Central memory CD4-positive, alpha-beta T cell (primary cell): ENCODE data around the gene IGSF5.
"Not testable (repeated sequence)": the region's sequence is repeated elsewhere in the genome, so short reads cannot be mapped to it uniquely, and the experiment has no call there.

Experiments
- DNase-seq: peaks from one replicate; pipeline ENCODE4 v3.0.0; 2022

The IGSF5 gene

DNA sequence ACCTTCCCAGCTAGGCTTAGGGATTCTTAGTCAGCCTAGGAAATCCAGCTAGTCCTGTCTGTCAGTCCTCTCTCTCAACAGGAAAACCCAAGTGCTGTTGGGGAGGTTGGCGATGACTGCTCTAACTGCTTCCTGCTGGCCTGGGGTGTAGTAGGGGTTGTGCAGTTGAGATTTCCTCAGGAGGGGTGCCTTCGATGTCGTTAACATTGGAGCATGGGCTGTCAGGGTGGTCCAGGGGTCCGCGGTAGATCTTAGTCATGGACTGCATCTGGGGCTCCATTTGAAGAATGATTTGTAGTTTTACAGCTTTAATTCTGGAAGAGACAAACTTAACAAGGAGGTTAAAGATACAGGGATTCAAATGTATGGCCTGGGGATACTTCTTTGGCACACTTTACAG, 5.5 kb upstream of the IGSF5 start:
- not testable (repeated sequence) for DNase-seq

GRCh38 chr21:39742561-39742960, 2.4 kb upstream of the IGSF5 start:
- DNase-seq, result not testable (repeated sequence)

GRCh38 chr21:39745332-39745731, 349 bp downstream of the IGSF5 start:
- not testable (repeated sequence) for DNase-seq

DNA sequence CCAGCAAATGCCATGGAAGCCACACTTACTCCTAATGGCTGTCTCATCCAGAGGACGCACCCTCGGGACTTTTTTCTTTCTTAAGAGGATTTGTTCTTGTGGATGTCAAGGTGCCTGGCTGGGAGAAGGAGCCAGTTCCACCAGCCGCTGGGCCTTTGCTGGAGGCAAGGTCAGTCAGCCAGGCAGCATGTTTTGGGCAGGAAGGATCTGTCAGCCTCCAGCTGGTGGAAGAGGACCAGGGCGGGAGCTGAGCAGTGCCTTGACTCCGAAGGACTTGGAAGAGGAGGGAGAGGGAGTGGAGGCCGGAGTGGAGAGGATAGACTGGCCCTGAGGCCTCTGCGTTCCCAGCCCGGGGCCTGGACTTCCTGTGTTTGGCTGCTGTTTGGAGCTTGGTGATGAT, 5.7 kb downstream of the IGSF5 start:
- DNase-seq, result no peak

DNA sequence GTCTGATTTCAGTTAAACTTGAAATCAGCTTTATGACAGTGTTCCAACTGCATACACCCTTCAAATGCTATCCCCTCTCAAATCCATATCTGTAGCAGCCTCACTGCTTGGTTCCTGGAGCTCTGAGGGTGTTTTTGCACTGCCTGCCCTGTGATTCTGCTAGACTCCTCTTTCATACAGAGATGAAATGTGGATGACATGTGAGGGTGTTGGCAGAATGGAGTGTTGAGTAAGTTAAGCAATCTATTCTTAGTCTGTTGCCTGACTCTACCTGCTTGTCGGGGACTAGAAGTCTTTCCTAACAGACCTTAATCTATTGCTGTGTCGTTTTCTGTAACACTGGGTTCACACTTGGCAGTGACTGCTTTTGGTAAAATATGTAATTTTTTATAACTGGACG, 9.8 kb downstream of the IGSF5 start:
- no peak for DNase-seq

GRCh38 chr21:39756285-39756684, 11.3 kb downstream of the IGSF5 start:
- DNase-seq, result no peak

DNA sequence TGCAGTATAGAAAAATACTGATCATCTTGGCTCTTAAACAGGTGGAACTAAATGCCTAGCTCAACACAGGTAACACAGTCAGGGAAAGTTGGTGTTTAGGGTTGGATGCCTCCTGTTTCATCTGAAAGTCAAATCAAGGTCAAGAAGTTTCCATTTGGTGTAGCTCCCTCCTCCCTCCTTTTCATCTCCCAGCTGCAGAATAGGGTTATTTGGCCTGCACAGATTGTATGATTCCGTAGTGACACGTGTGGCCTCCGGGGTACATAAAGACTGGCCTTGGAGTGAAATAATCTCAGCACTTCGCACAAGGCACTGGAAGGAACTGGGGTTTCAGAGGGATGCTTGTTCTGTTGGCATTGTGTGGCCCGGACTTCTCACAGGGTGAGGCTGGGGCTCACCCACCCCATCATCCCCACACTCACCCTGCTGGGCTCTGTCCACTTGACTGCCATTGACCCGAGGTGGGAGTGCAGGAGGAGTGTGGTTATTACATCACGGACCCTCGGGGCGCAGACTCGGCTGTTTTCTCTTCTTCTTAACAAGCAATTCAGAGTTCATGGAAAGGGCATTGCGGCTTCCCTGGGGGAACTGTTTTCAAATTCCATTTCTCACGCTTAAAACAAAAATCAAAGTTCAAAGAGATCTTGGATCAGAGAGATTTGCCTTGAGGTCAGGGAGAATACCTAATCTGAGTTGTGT, 18.4 kb downstream of the IGSF5 start:
- no peak for DNase-seq

- DNase-seq, result no peak
Observed at GRCh38 chr21:39774227-39774626, 29.2 kb downstream of the IGSF5 start.

- DNase-seq, result no peak
Observed at GRCh38 chr21:39775816-39776215, 30.8 kb downstream of the IGSF5 start.

DNA sequence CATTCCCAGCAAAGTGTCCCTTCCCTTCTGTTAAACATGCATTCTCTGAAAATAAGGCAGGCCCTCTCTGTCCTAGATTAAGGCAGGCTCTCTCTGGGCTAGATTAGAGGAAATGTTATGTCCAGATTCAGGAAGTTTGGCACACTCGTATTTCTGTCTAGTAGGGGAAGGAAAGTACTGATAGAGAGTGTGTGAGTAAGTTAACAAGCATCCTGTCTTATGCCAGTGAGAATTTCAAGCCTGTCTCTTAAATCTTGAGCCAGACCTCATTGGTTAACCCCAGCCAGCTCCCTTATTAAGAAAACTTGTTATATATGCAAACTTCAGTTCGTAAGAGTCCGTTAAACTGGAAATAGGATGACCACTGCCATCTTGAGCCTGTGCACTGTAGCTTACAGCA, 31.6 kb downstream of the IGSF5 start:
- no peak for DNase-seq

- DNase-seq, result no peak
Observed at GRCh38 chr21:39781331-39781730, 36.3 kb downstream of the IGSF5 start.

DNA sequence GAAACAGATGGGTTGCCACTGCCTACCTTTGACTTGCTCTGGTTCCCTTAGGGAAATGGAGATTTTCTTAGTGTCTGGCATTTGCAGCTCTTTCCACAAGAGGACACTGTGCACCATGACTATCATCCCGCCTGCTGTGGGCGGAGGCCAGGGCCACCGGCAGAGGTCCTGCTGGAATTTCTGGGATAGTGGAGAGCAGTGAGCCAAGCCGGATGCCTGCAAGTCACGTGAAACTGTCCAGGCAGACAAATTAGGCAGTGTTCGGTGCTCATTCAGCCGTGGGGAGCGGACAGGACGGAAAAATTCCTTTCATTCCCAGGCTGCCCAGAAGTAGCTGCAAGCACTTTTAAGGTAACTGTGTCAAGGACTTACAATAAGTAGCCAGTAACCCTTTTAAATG, 43.4 kb downstream of the IGSF5 start:
- no peak for DNase-seq

DNA sequence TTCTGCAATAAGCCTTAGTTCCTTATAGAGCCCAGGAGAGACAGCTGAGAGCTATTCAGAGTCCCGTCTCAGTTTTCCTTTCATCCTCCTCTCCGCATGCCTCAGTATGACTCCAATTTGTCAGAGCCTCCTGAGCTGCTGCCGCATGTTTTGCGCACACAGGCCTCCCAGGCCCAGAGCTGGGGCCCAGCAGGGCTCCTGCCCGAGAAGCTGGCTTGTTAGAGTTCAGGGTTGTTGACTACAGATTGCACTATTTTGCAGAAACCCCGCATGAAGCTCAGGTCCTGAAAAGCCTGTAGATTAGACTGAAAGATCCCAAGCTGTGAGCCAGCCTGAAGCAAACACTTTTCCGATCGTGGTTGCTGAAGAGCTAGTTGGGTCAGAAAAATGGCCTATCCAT, 51.5 kb downstream of the IGSF5 start:
- DNase-seq, result no peak

- no peak for DNase-seq
Observed at GRCh38 chr21:39799178-39799577, 54.2 kb downstream of the IGSF5 start.

DNA sequence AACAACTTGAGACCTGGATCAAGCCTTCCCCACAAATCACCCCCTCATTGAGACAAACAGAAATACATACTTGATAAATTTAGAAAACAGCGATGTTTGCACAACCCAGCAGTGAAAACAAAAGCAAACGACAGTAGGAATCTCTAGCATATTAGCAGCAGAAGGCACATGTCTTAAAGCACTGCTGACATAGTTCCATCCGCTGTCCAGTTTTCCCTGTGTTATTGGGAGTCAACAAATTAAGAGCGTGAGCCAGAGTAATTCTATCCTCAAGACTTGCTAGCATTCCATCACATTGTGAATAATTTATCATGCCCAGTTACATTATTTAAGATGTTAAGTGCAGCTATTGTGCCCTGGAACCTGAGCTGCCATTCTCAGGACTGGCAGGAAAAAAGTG, 55.3 kb downstream of the IGSF5 start:
- DNase-seq, result no peak

- DNase-seq, result no peak
Observed at GRCh38 chr21:39802217-39802616, 57.2 kb downstream of the IGSF5 start.

- no peak for DNase-seq
Observed at GRCh38 chr21:39803393-39803792, 58.4 kb downstream of the IGSF5 start.

GRCh38 chr21:39804240-39804639, 59.3 kb downstream of the IGSF5 start:
- DNase-seq, result no peak

DNA sequence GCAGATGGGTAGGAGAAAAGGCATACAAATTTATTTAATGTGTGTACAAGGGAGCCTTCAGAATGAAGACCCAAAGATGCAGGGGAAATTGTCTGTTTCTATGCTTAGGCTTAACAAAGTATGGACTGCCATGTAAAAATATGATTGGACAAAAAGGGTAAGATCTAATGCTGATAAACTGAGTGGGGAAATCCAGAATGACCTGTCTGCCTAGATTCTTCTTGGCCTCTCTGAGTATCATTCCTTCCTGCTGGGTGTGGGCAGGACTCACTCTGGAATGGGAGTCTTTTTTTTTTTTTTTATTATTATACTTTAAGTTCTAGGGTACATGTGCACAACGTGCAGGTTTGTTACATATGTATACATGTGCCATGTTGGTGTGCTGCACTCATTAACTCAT, 61.0 kb downstream of the IGSF5 start:
- no peak for DNase-seq

DNA sequence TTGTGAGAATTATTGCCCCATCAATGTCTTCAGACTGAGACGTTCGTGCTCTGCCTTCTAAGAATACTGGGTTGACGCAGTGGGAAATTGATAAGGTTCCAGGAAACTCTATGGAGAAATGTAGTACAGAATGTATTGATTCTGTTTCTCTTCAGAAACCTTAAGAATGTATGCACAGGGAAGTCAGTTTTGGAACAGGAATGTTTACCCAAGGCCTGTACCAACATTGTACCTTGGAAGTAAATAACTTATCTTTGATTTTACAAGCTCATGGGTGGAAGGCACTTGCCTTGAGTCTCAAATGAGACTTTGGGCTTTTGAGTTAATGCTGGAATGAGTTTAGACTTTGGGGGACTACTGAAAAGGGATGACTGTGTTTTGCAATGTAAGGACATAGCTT, 62.8 kb downstream of the IGSF5 start:
- no peak for DNase-seq

DNA sequence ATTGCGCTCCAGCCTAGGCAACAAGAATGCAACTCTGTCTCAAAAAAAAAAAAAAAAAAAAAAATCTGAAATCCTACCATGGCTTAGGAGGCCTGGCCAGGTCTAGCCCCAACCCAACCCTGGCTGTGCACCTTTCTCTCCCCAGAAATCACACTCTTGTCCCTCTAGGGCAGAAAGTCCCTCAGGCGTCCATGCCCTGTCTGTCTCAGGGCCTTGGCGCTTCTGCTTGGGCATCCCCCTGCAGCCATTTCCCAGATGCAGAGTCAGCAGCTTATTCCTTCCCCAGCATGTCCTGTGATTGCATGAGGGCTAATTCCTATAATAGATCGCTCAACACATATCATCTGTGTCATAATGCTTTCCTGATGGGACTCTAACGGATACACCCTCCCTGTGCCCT, 65.0 kb downstream of the IGSF5 start:
- no peak for DNase-seq

GRCh38 chr21:39812983-39813382, 68.0 kb downstream of the IGSF5 start:
- DNase-seq, result no peak

- DNase-seq, result no peak
Observed at GRCh38 chr21:39818557-39818956, 73.6 kb downstream of the IGSF5 start.

DNA sequence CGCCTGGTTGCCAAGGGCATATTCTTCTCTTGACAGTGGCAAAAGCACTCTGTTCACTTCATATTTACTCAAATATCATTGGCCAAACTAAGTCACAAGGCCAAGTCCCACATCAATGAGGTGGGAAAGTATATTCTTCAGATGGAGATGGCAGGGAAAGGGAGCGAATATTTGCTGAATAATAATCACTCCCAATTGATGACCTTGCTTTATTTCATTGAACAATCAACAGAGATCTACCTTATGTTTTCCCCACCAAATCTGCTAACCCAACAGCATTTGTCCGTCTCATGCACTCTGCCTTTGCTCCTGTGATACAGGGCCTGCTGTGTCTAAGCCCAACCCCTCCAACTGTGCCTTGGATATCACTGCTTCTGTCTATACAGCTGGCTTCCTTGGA, 77.1 kb downstream of the IGSF5 start:
- no peak for DNase-seq

- DNase-seq, result no peak
Observed at GRCh38 chr21:39825250-39825649, 80.3 kb downstream of the IGSF5 start.
